ENCODE data around the gene DCANP1. TPM values are rescaled to one million over a fixed set of nuclear protein-coding genes. Genes with fewer than 3 reads are reported as not detected.

Gene DCANP1
- total and polyA plus RNA-seq, 11 donors = 0.11 TPM; not detected in 10

DNA sequence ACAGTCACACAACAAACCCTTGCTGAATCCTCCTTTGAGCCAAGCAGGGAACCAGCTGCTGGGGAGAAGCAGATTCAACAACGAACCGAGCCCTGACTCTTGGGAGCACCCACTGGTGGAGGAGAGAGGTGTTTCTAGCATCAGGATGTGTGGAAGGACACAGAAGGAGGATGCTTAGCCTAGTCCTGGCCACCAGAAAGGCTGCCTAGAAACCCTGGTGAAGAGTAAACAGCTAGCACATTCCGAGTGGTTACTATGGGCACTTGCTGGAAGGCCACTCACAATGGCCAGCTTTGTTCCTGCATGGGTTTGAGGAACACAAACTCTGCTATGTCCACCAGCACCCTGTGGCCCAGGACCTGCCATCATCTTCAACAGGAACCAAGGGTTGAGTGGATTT lies 3.2 kb upstream of the DCANP1 start:
- ATAC-seq (no peak), DNase-seq (peak in 1 of 5 donors; percentile 12)
- intact Hi-C loops (cut with DNase I) = no loop called here
- TF ChIP-seq, protein P1, sequence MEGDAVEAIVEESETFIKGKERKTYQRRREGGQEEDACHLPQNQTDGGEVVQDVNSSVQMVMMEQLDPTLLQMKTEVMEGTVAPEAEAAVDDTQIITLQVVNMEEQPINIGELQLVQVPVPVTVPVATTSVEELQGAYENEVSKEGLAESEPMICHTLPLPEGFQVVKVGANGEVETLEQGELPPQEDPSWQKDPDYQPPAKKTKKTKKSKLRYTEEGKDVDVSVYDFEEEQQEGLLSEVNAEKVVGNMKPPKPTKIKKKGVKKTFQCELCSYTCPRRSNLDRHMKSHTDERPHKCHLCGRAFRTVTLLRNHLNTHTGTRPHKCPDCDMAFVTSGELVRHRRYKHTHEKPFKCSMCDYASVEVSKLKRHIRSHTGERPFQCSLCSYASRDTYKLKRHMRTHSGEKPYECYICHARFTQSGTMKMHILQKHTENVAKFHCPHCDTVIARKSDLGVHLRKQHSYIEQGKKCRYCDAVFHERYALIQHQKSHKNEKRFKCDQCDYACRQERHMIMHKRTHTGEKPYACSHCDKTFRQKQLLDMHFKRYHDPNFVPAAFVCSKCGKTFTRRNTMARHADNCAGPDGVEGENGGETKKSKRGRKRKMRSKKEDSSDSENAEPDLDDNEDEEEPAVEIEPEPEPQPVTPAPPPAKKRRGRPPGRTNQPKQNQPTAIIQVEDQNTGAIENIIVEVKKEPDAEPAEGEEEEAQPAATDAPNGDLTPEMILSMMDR (IDR thresholded peaks at IDR 0.05) = no peak
- TF ChIP-seq POLR2A (IDR thresholded peaks at IDR 0.05) = no peak
- peaks cover 0 to 5% (median 0%) of the 10 kb centered on the region in 12 donors for H3K4me1 ChIP-seq
- H3K27me3 ChIP-seq = no peaks in the 10 kb centered on the region
- WGBS, 4 donors = 63 to 84% (median 81%) methylated on average over 3 of the region's 3 CpGs
- no peaks in the 10 kb centered on the region for H3K36me3 ChIP-seq
- H3K4me3 ChIP-seq = no peak overlapping the region
- no peak overlapping the region for H3K27ac ChIP-seq
- no peaks in the 10 kb centered on the region for H3K9me3 ChIP-seq

- Histone ChIP-seq H3K36me3 (no peaks in the 10 kb centered on the region), H3K27me3 (no peaks in the 10 kb centered on the region), H3K4me1 (peaks cover 0 to 7% (median 0%) of the 10 kb centered on the region in 12 donors), H3K9me3 (no peaks in the 10 kb centered on the region), H3K4me3 (no peak overlapping the region), H3K27ac (no peak overlapping the region)
- no peak for ATAC-seq
- intact Hi-C loops (cut with DNase I) = no loop called here
- WGBS, 4 donors = 94 to 98% (median 95%) methylated on average over 7 to 12 of the region's 12 CpGs
- TF ChIP-seq, protein P1 (IDR thresholded peaks at IDR 0.05) = no peak
- no peak for TF ChIP-seq POLR2A (IDR thresholded peaks at IDR 0.05)
- DNase-seq = peak in 1 of 5 donors; percentile 47
Observed at GRCh38 chr5:135449644-135450043, 2.5 kb upstream of the DCANP1 start.

DNA sequence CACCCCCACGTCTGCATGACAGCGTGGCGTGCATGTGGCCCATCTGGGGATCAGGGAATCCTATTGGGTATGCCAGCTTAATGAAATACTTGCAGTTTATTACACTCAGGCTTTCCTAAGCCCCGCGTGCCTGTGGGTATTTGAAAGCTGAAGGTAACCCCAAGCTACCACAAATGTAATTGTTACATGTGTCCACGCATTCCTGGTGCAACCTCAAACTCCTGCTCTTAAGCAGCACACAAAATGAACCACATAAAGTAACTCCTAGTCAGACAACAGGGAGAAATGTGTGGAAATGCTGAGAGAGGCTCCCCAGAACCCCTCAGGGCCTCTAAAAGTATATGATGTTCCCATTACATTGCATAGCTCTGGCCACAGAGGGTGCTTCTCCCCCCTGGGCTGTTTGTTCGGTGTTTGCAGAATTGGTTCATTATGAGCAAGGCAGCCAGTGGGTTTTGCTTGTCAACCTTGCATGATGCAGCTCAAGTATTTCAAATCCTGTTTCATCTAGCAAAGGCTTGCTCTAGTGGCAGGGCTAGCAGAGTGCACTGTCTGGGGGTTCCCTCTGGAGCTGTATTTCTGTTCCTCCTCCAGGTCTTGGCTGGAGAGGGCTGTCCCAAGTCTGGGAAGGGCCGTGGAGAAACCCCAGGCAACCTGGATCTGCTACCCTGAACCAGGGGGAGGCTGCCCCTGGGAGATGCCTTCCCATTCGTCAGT lies 1.8 kb upstream of the DCANP1 start:
- Histone ChIP-seq H3K9me3 (no peaks in the 10 kb centered on the region), H3K27me3 (no peaks in the 10 kb centered on the region), H3K36me3 (no peaks in the 10 kb centered on the region), H3K27ac (no peak overlapping the region), H3K4me1 (peaks cover 0 to 12% (median 0%) of the 10 kb centered on the region in 12 donors), H3K4me3 (no peak overlapping the region)
- no peak for ATAC-seq
- intact Hi-C loops (cut with DNase I) = no loop called here
- no peak for TF ChIP-seq POLR2A (IDR thresholded peaks at IDR 0.05)
- TF ChIP-seq, protein P1 (IDR thresholded peaks at IDR 0.05) = no peak
- 82 to 86% (median 84%) methylated on average over 9 of the region's 9 CpGs for WGBS, 4 donors
- DNase-seq = peak in 1 of 5 donors; percentile 26

DNA sequence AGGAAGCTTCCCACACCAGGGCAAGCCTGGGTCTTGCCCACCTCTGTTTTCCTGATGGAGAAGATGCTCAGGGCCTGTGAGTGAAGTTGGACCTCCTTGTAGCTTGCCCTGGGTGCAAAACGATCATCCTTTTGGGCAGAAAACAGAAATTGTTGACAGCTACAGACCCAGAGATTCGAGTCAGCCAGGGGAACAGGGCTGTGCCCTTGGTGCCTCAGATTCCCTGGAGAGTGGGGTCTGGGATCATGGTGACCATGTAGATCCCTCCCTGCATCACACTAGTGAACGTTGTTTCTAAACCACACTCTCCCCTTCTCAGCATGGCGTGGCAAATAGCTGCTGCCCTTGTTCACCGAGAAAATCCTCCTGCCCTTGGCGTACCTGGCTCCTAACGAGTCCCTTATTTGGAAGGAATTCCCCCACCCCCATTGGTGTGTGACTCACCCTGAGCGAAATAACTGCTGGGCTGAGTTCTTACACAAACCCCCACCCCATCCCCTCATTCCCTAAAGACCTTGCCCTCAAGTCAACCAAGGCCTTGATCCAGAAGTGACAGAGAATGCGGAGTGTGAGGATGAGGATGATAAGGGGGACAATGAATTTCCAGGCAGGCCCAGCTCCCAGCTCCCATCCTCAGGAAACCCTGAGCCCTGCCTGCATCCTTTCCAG lies 1.1 kb upstream of the DCANP1 start:
- H3K4me1 ChIP-seq = peaks cover 0 to 16% (median 1%) of the 10 kb centered on the region in 12 donors
- TF ChIP-seq POLR2A (IDR thresholded peaks at IDR 0.05) = no peak
- TF ChIP-seq, protein P1 (IDR thresholded peaks at IDR 0.05) = no peak
- no peak overlapping the region for H3K4me3 ChIP-seq
- ATAC-seq (no peak), DNase-seq (peak in 1 of 5 donors; percentile 11)
- no peaks in the 10 kb centered on the region for H3K36me3 ChIP-seq
- no peaks in the 10 kb centered on the region for H3K27me3 ChIP-seq
- intact Hi-C loops (cut with DNase I) = no loop called here
- H3K27ac ChIP-seq = no peak overlapping the region
- WGBS, 4 donors = 77 to 85% (median 82%) methylated on average over 9 of the region's 9 CpGs
- H3K9me3 ChIP-seq = no peaks in the 10 kb centered on the region

All from heart left ventricle (tissue), 16 donors.